HG02938 (cell line): ENCODE results near the gene KAT6B.
"Not testable (repeated sequence)": the region's sequence is repeated elsewhere in the genome, so short reads cannot be mapped to it uniquely, and the experiment has no call there.

Source experiments
- ATAC-seq: cut with Tn5 transposase; IDR thresholded peaks from one replicate; pipeline ENCODE4 v1.9.1; 2021; ENCODE audit warnings: mild to moderate bottlenecking, moderate library complexity; ENCODE audit not compliant: unreplicated experiment

KAT6B gene

GRCh38 chr10:74856940-74857339 lies 30.5 kb downstream of the KAT6B start:
- ATAC-seq, result no peak

- ATAC-seq, result no peak
Measured at GRCh38 chr10:74857586-74857985, 31.2 kb downstream of the KAT6B start.

- no peak for ATAC-seq
Measured at GRCh38 chr10:74859546-74859945, 33.1 kb downstream of the KAT6B start.

- ATAC-seq, result no peak
Measured at GRCh38 chr10:74862625-74863024, 36.2 kb downstream of the KAT6B start.

GRCh38 chr10:74863551-74863950 lies 37.2 kb downstream of the KAT6B start:
- no peak for ATAC-seq

- ATAC-seq, result no peak
Measured at GRCh38 chr10:74867351-74867750, 41.0 kb downstream of the KAT6B start.

GRCh38 chr10:74868392-74868977 lies 42.1 kb downstream of the KAT6B start:
- no peak for ATAC-seq

GRCh38 chr10:74869635-74870034 lies 43.2 kb downstream of the KAT6B start:
- no peak for ATAC-seq

GRCh38 chr10:74870191-74870590 lies 43.8 kb downstream of the KAT6B start:
- ATAC-seq, result no peak

- ATAC-seq, result peak; percentile 81
Measured at GRCh38 chr10:74871595-74872382, 45.4 kb downstream of the KAT6B start.

- ATAC-seq, result no peak
Measured at GRCh38 chr10:74873803-74874454, 47.5 kb downstream of the KAT6B start.

GRCh38 chr10:74874649-74875048 lies 48.2 kb downstream of the KAT6B start:
- ATAC-seq, result no peak

- no peak for ATAC-seq
Measured at GRCh38 chr10:74875068-74875467, 48.7 kb downstream of the KAT6B start.

GRCh38 chr10:74875966-74876365 lies 49.6 kb downstream of the KAT6B start:
- ATAC-seq, result no peak

- not testable (repeated sequence) for ATAC-seq
Measured at GRCh38 chr10:74877054-74877453, 50.7 kb downstream of the KAT6B start.

- ATAC-seq, result no peak
Measured at GRCh38 chr10:74877898-74878297, 51.5 kb downstream of the KAT6B start.

GRCh38 chr10:74880041-74880440 lies 53.6 kb downstream of the KAT6B start:
- no peak for ATAC-seq

GRCh38 chr10:74881253-74881884 lies 55.0 kb downstream of the KAT6B start:
- ATAC-seq, result no peak

- ATAC-seq, result no peak
Measured at GRCh38 chr10:74882427-74882826, 56.0 kb downstream of the KAT6B start.

- ATAC-seq, result no peak
Measured at GRCh38 chr10:74882831-74883230, 56.4 kb downstream of the KAT6B start.

GRCh38 chr10:74883428-74883827 lies 57.0 kb downstream of the KAT6B start:
- no peak for ATAC-seq
